Measurements from ENCODE around the gene RGS2.

Gene RGS2

DNA sequence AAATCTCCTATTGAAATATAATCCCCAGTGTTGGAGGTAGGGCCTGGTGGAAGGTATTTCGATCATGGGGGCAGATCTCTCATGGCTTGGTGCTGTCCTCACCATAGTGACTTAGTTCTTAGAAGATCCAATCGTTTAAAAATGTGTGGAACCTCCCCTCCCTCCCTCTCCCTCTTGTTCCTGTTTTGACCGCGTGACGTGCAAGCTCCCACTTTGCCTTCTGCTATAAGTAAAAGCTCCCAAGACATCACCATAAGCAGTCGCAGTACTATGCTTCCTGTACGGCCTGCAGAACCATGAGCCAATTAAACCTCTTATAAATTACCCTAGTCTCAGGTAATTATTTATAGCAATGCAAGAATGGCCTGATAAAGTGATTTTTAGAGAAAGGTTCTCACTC lies 10.9 kb upstream of the RGS2 start:
- Histone ChIP-seq H3K4me3 (ENCODE audit: insufficient read depth, low read length, poor library complexity, severe bottlenecking) (no peak overlapping the region), H2AFZ (ENCODE audit: low read depth, low read length, severe bottlenecking) (no peak overlapping the region), H3K36me3 (ENCODE audit: low read length) (no peaks in the 10 kb centered on the region), H3K27ac (ENCODE audit: low read depth, low read length) (no peak overlapping the region), H3K27me3 (ENCODE audit: low read length) (no peaks in the 10 kb centered on the region), H3K79me2 (ENCODE audit: insufficient read depth, low read length) (no peaks in the 10 kb centered on the region), H3K9ac (ENCODE audit: low read length) (no peak overlapping the region), H3F3A (ENCODE audit: insufficient read depth) (no peaks in the 10 kb centered on the region), H3K9me2 (replicated peaks; ENCODE audit: insufficient read depth, low read length) (no peaks in the 10 kb centered on the region), H4K20me1 (ENCODE audit: low read depth, low read length) (no peaks in the 10 kb centered on the region), H3K9me3 (ENCODE audit: insufficient read depth, low read length) (no peaks in the 10 kb centered on the region), H3K4me2 (ENCODE audit: low read depth, low read length, poor library complexity, severe bottlenecking) (no peak overlapping the region)
- TF ChIP-seq EZH2phosphoT487 (conservative IDR thresholded peaks at IDR 0.05; ENCODE audit: low read length): no peak
- TF ChIP-seq, protein P1, sequence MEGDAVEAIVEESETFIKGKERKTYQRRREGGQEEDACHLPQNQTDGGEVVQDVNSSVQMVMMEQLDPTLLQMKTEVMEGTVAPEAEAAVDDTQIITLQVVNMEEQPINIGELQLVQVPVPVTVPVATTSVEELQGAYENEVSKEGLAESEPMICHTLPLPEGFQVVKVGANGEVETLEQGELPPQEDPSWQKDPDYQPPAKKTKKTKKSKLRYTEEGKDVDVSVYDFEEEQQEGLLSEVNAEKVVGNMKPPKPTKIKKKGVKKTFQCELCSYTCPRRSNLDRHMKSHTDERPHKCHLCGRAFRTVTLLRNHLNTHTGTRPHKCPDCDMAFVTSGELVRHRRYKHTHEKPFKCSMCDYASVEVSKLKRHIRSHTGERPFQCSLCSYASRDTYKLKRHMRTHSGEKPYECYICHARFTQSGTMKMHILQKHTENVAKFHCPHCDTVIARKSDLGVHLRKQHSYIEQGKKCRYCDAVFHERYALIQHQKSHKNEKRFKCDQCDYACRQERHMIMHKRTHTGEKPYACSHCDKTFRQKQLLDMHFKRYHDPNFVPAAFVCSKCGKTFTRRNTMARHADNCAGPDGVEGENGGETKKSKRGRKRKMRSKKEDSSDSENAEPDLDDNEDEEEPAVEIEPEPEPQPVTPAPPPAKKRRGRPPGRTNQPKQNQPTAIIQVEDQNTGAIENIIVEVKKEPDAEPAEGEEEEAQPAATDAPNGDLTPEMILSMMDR (IDR thresholded peaks at IDR 0.05; ENCODE audit: insufficient read depth, low read length, poor library complexity, severe bottlenecking): no peak

DNA sequence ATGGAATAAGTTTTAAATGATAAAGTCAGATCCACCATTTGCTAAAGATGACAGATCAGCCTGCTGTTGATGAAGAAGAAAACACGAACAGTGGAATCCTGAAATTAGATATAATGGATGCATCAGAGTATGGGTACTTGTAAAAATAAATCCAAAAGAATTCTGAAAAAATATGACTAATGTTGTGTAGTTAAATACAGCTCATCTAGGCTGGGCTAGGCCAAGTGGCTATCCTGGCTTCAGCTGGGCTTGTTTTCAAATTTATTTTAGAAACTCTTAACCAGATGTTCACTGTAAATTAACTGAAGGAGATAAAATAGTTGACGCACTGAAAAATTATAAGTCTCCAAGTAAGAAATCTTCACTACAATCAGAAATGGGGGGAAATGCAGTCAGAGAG lies 7.4 kb upstream of the RGS2 start:
- Histone ChIP-seq H3K79me2 (ENCODE audit: insufficient read depth, low read length) (no peaks in the 10 kb centered on the region), H3K27me3 (ENCODE audit: low read length) (no peaks in the 10 kb centered on the region), H3K4me3 (ENCODE audit: insufficient read depth, low read length, poor library complexity, severe bottlenecking) (no peak overlapping the region), H3K36me3 (ENCODE audit: low read length) (no peaks in the 10 kb centered on the region), H2AFZ (ENCODE audit: low read depth, low read length, severe bottlenecking) (no peak overlapping the region), H3K9me3 (ENCODE audit: insufficient read depth, low read length) (no peaks in the 10 kb centered on the region), H3K27ac (ENCODE audit: low read depth, low read length) (no peak overlapping the region), H3K4me2 (ENCODE audit: low read depth, low read length, poor library complexity, severe bottlenecking) (no peak overlapping the region), H3K9me2 (replicated peaks; ENCODE audit: insufficient read depth, low read length) (no peaks in the 10 kb centered on the region), H4K20me1 (ENCODE audit: low read depth, low read length) (no peaks in the 10 kb centered on the region), H3K9ac (ENCODE audit: low read length) (no peak overlapping the region), H3F3A (ENCODE audit: insufficient read depth) (peaks cover 14% of the 10 kb centered on the region)
- no peak for TF ChIP-seq EZH2phosphoT487 (conservative IDR thresholded peaks at IDR 0.05; ENCODE audit: low read length)
- TF ChIP-seq, protein P1 (IDR thresholded peaks at IDR 0.05; ENCODE audit: insufficient read depth, low read length, poor library complexity, severe bottlenecking): no peak

DNA sequence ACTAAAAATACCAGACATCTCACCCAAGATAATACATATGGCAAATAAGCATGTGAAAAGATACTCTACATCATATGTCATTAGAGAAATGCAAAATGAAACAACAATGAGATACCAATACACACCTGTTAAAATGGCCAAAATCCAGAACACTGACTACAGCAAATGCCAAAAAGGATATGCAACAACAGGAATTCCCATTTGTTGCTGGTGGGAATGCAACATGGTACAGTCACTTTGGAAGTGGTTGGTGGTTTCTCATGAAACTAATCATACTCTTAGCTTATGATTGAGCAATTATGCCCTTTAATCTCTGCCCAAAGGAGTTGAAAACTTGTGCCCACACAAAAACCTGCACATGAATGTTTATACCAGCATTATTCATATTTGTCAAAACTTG lies 6.4 kb upstream of the RGS2 start:
- H3K9me2 ChIP-seq (replicated peaks; ENCODE audit: insufficient read depth, low read length): no peaks in the 10 kb centered on the region
- no peaks in the 10 kb centered on the region for H3K79me2 ChIP-seq (ENCODE audit: insufficient read depth, low read length)
- no peaks in the 10 kb centered on the region for H3K27me3 ChIP-seq (ENCODE audit: low read length)
- no peak overlapping the region for H3K9ac ChIP-seq (ENCODE audit: low read length)
- no peaks in the 10 kb centered on the region for H3K36me3 ChIP-seq (ENCODE audit: low read length)
- TF ChIP-seq EZH2phosphoT487 (conservative IDR thresholded peaks at IDR 0.05; ENCODE audit: low read length): no peak
- TF ChIP-seq, protein P1 (IDR thresholded peaks at IDR 0.05; ENCODE audit: insufficient read depth, low read length, poor library complexity, severe bottlenecking): no peak
- no peak overlapping the region for H3K4me2 ChIP-seq (ENCODE audit: low read depth, low read length, poor library complexity, severe bottlenecking)
- no peaks in the 10 kb centered on the region for H3K9me3 ChIP-seq (ENCODE audit: insufficient read depth, low read length)
- no peak overlapping the region for H2AFZ ChIP-seq (ENCODE audit: low read depth, low read length, severe bottlenecking)
- H3F3A ChIP-seq (ENCODE audit: insufficient read depth): peaks cover 23% of the 10 kb centered on the region
- H3K27ac ChIP-seq (ENCODE audit: low read depth, low read length): no peak overlapping the region
- no peaks in the 10 kb centered on the region for H4K20me1 ChIP-seq (ENCODE audit: low read depth, low read length)
- no peak overlapping the region for H3K4me3 ChIP-seq (ENCODE audit: insufficient read depth, low read length, poor library complexity, severe bottlenecking)
